HCT116 (cell line): ENCODE results near the gene PI4K2A. TPM values are rescaled to one million over a fixed set of nuclear protein-coding genes. Genes with fewer than 3 reads are reported as not detected.

Source experiments
- ATAC-seq: fragments of 200-7000 bp; cut with Tn5 transposase; 2 replicates; pipeline ENCODE4 v1.9.1; 2020; ENCODE audit warnings: mild to moderate bottlenecking, moderate library complexity
- BruUV-seq: library from RNA; stranded (reverse); fragments of 400-500 nt; replicated peaks from 2 replicates; lab custom pipeline; 2021; lab: Mats Ljungman, UMichigan
- CTCF ChIA-PET: fragments of 300-600 bp; sonication (Branson Sonifier 250); formaldehyde crosslinking; loops from one replicate; lab custom pipeline; 2021; ENCODE audit warnings: antibody characterized with exemption; lab: Charles Lee
- POLR2A ChIA-PET: fragments of 300-600, 350-600 bp; sonication (Branson Sonifier 250); formaldehyde crosslinking; loops from one replicate; lab custom pipeline; 2021; ENCODE audit warnings: antibody characterized with exemption; lab: Charles Lee
- RAD21 ChIA-PET, 2 experiments: fragments of 300-600 bp; sonication (Branson Sonifier 250); formaldehyde crosslinking; loops; one replicate each; lab custom pipeline; 2023; ENCODE audit warnings: low total read pairs in 2 of 2; ENCODE audit not compliant: uncharacterized antibody in 2 of 2, unreplicated experiment in 2 of 2, low non-redundant PET in 1 of 2; lab: Charles Lee
- DNase-seq: peaks from one replicate; pipeline ENCODE4 v3.0.0-alpha.2; 2010; ENCODE audit warnings: low read depth, low spot score
- H2AFZ ChIP-seq: fragments of 200-600 bp; shearing (Covaris generic), sonication (generic); 2 replicates; pipeline ENCODE4 v1.6.1; 2017; ENCODE audit warnings: low read depth, mixed run types, mixed read lengths, antibody characterized with exemption, low read length; ENCODE audit not compliant: poor library complexity, severe bottlenecking
- H3K27ac ChIP-seq: 2 replicates; pipeline ENCODE4 v1.5.1; 2012; ENCODE audit warnings: low read depth, low read length
- H3K27me3 ChIP-seq: fragments of 200-600 bp; sonication (generic); 2 replicates; pipeline ENCODE4 v1.6.1; 2016; ENCODE audit warnings: mixed run types, low read length, mixed read lengths; ENCODE audit not compliant: insufficient read depth
- H3K36me3 ChIP-seq, 2 experiments: fragments of 200-500 bp in 1 of 2; fragments of 200-600 bp in 1 of 2; sonication (Bioruptor generic) in 1 of 2; sonication (generic) in 1 of 2; 2 replicates each; pipeline versions ENCODE4 v1.5.1 to v1.6.1; 2014 to 2016; ENCODE audit warnings: low read length in 2 of 2, inconsistent platforms in 1 of 2, mixed read lengths in 1 of 2, mixed run types in 1 of 2; ENCODE audit not compliant: insufficient read depth in 2 of 2, control insufficient read depth in 1 of 2
- H3K4me1 ChIP-seq, 2 experiments: fragments of 200-600 bp in 1 of 2; sonication (generic) in 1 of 2; 2 replicates each; pipeline versions ENCODE4 v1.5.1 to v1.6.1; 2012 to 2017; ENCODE audit warnings: low read length in 2 of 2, inconsistent platforms in 1 of 2, mild to moderate bottlenecking in 1 of 2, mixed read lengths in 1 of 2, mixed run types in 1 of 2, moderate library complexity in 1 of 2; ENCODE audit not compliant: insufficient read depth in 2 of 2, control insufficient read depth in 1 of 2
- H3K4me2 ChIP-seq: fragments of 200-600 bp; sonication (generic); 2 replicates; pipeline ENCODE4 v1.6.1; 2017; ENCODE audit warnings: mixed run types, low read length, mixed read lengths
- H3K4me3 ChIP-seq, 2 experiments: fragments of 200-600 bp in 1 of 2; sonication (generic) in 1 of 2; replicated peaks in 1 of 2; 2 replicates each; pipeline ENCODE4 v1.5.1; 2011 to 2016; ENCODE audit warnings: low read length in 2 of 2, control low read depth in 1 of 2, low read depth in 1 of 2, mild to moderate bottlenecking in 1 of 2, mixed read lengths in 1 of 2, mixed run types in 1 of 2
- H3K79me2 ChIP-seq: fragments of 200-600 bp; sonication (generic); 2 replicates; pipeline ENCODE4 v1.6.1; 2017; ENCODE audit warnings: mild to moderate bottlenecking, mixed run types, low read length, moderate library complexity, mixed read lengths; ENCODE audit not compliant: insufficient read depth
- H3K9ac ChIP-seq: fragments of 200-600 bp; sonication (generic); 2 replicates; pipeline ENCODE4 v1.6.1; 2016; ENCODE audit warnings: low read length, mixed read lengths
- H3K9me2 ChIP-seq: fragments of 200-600 bp; sonication (generic), shearing (Covaris generic); 2 replicates; pipeline ENCODE4 v1.6.1; 2017; ENCODE audit warnings: mixed run types, mild to moderate bottlenecking, moderate library complexity; ENCODE audit not compliant: insufficient read depth
- H3K9me3 ChIP-seq, 2 experiments: fragments of 200-500 bp in 1 of 2; fragments of 200-600 bp in 1 of 2; sonication (Bioruptor generic) in 1 of 2; sonication (generic) in 1 of 2; 2 replicates each; pipeline ENCODE4 v1.6.1; 2014 to 2017; ENCODE audit warnings: low read length in 2 of 2, mixed read lengths in 2 of 2, inconsistent platforms in 1 of 2, low read depth in 1 of 2, mild to moderate bottlenecking in 1 of 2, mixed run types in 1 of 2, moderate library complexity in 1 of 2; ENCODE audit not compliant: control insufficient read depth in 1 of 2, insufficient read depth in 1 of 2
- H4K20me1 ChIP-seq: fragments of 200-600 bp; sonication (generic), shearing (Covaris generic); 2 replicates; pipeline ENCODE4 v1.6.1; 2017; ENCODE audit warnings: mixed run types, mild to moderate bottlenecking, moderate library complexity; ENCODE audit not compliant: insufficient read depth
- ATF3 ChIP-seq: IDR thresholded peaks from 2 replicates; pipeline ENCODE4 v1.6.1; 2012
- CEBPB ChIP-seq: IDR thresholded peaks from 2 replicates; pipeline ENCODE4 v1.6.1; 2012; ENCODE audit warnings: low read depth
- EGR1 ChIP-seq: IDR thresholded peaks from 2 replicates; pipeline ENCODE4 v1.6.1; 2012; ENCODE audit warnings: low read depth
- ELF1 ChIP-seq: IDR thresholded peaks from 2 replicates; pipeline ENCODE4 v1.6.1; 2012; ENCODE audit warnings: low read depth, borderline replicate concordance
- EZH2phosphoT487 ChIP-seq: fragments of 200-600 bp; IDR thresholded peaks from 2 replicates; pipeline ENCODE4 v1.6.1; 2018; ENCODE audit warnings: antibody characterized with exemption, borderline replicate concordance
- FOSL1 ChIP-seq: IDR thresholded peaks from 2 replicates; pipeline ENCODE4 v1.6.1; 2012; ENCODE audit warnings: low read depth
- JUND ChIP-seq: IDR thresholded peaks from 2 replicates; pipeline ENCODE4 v1.6.1; 2012
- POLR2A ChIP-seq: IDR thresholded peaks from 2 replicates; pipeline ENCODE4 v1.7.0; 2011; ENCODE audit warnings: borderline replicate concordance; ENCODE audit not compliant: insufficient read depth, insufficient read length; ENCODE audit errors: extremely low read depth
- RAD21 ChIP-seq: IDR thresholded peaks from 2 replicates; pipeline ENCODE4 v1.6.1; 2012; ENCODE audit warnings: low read depth, mild to moderate bottlenecking
- SIN3A ChIP-seq: IDR thresholded peaks from 2 replicates; pipeline ENCODE4 v1.6.1; 2012; ENCODE audit warnings: low read depth
- SP1 ChIP-seq: IDR thresholded peaks from 2 replicates; pipeline ENCODE4 v1.6.1; 2012; ENCODE audit warnings: low read depth
- SRF ChIP-seq: IDR thresholded peaks from 2 replicates; pipeline ENCODE4 v1.6.1; 2012; ENCODE audit warnings: low read depth
- TCF7L2 ChIP-seq: IDR thresholded peaks from 2 replicates; pipeline ENCODE4 v1.7.0; 2011; ENCODE audit warnings: borderline replicate concordance, inconsistent platforms; ENCODE audit not compliant: insufficient read depth, insufficient read length; ENCODE audit errors: extremely low read depth
- ZFX ChIP-seq: fragments of 450-650 bp; IDR thresholded peaks from 2 replicates; pipeline ENCODE4 v1.6.1; 2017
- ZNF274 ChIP-seq: fragments of 200-500 bp; sonication (Bioruptor generic); IDR thresholded peaks from 2 replicates; pipeline ENCODE4 v1.6.1; 2014; ENCODE audit warnings: mild to moderate bottlenecking, low read depth, low read length, inconsistent platforms
- intact Hi-C: fragments of 100-400 bp; cut with micrococcal nuclease; formaldehyde crosslinking; loops from 2 replicates; pipeline ENCODE4 v1.10.0; 2022
- total RNA-seq: library from RNA; stranded (reverse); gene quantifications from one replicate; pipeline ENCODE4 v1.2.1, GENCODE V29; 2021; ENCODE audit not compliant: unreplicated experiment
- TF ChIP-seq, protein P1 (sequence below): IDR thresholded peaks from 2 replicates; pipeline ENCODE4 v1.6.1; 2012
- TF ChIP-seq, protein P2 (sequence below): IDR thresholded peaks from 2 replicates; pipeline ENCODE4 v1.6.1; 2011; ENCODE audit warnings: mild to moderate bottlenecking, low read length, moderate library complexity; ENCODE audit not compliant: insufficient replicate concordance; ENCODE audit errors: extremely low read depth
- TF ChIP-seq, protein P3 (sequence below), 3 experiments: fragments of 200-600 bp in 1 of 3; sonication (generic) in 1 of 3; IDR thresholded peaks in 2 of 3; conservative IDR thresholded peaks in 1 of 3; 2 replicates each; pipeline ENCODE4 v1.5.1; 2012 to 2017; ENCODE audit warnings: low read depth in 2 of 3, low read length in 2 of 3, antibody characterized with exemption in 1 of 3, borderline replicate concordance in 1 of 3, control low read depth in 1 of 3, mild to moderate bottlenecking in 1 of 3, mixed read lengths in 1 of 3, mixed run types in 1 of 3, moderate library complexity in 1 of 3; ENCODE audit not compliant: insufficient read depth in 1 of 3

The PI4K2A gene
- total RNA-seq, 1 experiment from 2014 or later, result 20.0 TPM

- Histone ChIP-seq H2AFZ (no peak overlapping the region), H3K9me3 (no peaks in the 10 kb centered on the region), H3K4me2 (no peak overlapping the region), H3K36me3 (no peaks in the 10 kb centered on the region), H4K20me1 (no peaks in the 10 kb centered on the region), H3K9ac (no peak overlapping the region), H3K79me2 (peaks cover 6% of the 10 kb centered on the region; the same call in 1 of the 2 replicates), H3K27me3 (no peaks in the 10 kb centered on the region), H3K4me3 (no peak overlapping the region), H3K27ac (no peak overlapping the region), H3K9me2 (no peaks in the 10 kb centered on the region), H3K4me1 (peaks cover 0 to 27% of the 10 kb centered on the region in 2 experiments; a peak in 3 of 4 replicates)
- ChIA-PET POLR2A (no interaction called here), RAD21 (no interaction called here), CTCF (no interaction called here)
- ATAC-seq (no peak), DNase-seq (no peak)
- BruUV-seq, result TSS peak; percentile 8
- no peak for TF ChIP-seq ELF1
- TF ChIP-seq, protein P1, sequence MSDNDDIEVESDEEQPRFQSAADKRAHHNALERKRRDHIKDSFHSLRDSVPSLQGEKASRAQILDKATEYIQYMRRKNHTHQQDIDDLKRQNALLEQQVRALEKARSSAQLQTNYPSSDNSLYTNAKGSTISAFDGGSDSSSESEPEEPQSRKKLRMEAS, result no peak
- TF ChIP-seq EZH2phosphoT487, result no peak
- TF ChIP-seq, protein P2, sequence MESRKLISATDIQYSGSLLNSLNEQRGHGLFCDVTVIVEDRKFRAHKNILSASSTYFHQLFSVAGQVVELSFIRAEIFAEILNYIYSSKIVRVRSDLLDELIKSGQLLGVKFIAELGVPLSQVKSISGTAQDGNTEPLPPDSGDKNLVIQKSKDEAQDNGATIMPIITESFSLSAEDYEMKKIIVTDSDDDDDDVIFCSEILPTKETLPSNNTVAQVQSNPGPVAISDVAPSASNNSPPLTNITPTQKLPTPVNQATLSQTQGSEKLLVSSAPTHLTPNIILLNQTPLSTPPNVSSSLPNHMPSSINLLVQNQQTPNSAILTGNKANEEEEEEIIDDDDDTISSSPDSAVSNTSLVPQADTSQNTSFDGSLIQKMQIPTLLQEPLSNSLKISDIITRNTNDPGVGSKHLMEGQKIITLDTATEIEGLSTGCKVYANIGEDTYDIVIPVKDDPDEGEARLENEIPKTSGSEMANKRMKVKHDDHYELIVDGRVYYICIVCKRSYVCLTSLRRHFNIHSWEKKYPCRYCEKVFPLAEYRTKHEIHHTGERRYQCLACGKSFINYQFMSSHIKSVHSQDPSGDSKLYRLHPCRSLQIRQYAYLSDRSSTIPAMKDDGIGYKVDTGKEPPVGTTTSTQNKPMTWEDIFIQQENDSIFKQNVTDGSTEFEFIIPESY, result no peak
- TF ChIP-seq EGR1, result no peak
- TF ChIP-seq SRF, result no peak
- no peak for TF ChIP-seq TCF7L2
- no peak for TF ChIP-seq SIN3A
- TF ChIP-seq, protein P3, sequence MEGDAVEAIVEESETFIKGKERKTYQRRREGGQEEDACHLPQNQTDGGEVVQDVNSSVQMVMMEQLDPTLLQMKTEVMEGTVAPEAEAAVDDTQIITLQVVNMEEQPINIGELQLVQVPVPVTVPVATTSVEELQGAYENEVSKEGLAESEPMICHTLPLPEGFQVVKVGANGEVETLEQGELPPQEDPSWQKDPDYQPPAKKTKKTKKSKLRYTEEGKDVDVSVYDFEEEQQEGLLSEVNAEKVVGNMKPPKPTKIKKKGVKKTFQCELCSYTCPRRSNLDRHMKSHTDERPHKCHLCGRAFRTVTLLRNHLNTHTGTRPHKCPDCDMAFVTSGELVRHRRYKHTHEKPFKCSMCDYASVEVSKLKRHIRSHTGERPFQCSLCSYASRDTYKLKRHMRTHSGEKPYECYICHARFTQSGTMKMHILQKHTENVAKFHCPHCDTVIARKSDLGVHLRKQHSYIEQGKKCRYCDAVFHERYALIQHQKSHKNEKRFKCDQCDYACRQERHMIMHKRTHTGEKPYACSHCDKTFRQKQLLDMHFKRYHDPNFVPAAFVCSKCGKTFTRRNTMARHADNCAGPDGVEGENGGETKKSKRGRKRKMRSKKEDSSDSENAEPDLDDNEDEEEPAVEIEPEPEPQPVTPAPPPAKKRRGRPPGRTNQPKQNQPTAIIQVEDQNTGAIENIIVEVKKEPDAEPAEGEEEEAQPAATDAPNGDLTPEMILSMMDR (IDR thresholded peaks at IDR 0.05 in 2 of 3, conservative IDR thresholded peaks at IDR 0.05 in 1 of 3; ENCODE audit: borderline replicate concordance in 1 of 3, insufficient read depth in 1 of 3, low read depth in 2 of 3, low read length in 2 of 3), result no peak
- no peak for TF ChIP-seq POLR2A
- no peak for TF ChIP-seq SP1
- TF ChIP-seq ZNF274, result no peak
- no peak for TF ChIP-seq ATF3
- no peak for TF ChIP-seq CEBPB
- no peak for TF ChIP-seq RAD21
- TF ChIP-seq FOSL1, result no peak
- TF ChIP-seq JUND, result no peak
- TF ChIP-seq ZFX, result no peak
- intact Hi-C loops, result no loop called here
Measured at GRCh38 chr10:97631098-97631497, 9.4 kb upstream of the PI4K2A start.
